Activated CD4-positive, alpha-beta T cell treated with anti-CD3 and anti-CD28 coated beads, Interleukin-2, amount 50 U/mL, for 4 hours (primary cell): Measurements from ENCODE around the gene EGR4.
"Not testable (repeated sequence)": the region's sequence is repeated elsewhere in the genome, so short reads cannot be mapped to it uniquely, and the experiment has no call there.

Experiments used
- DNase-seq, 2 experiments: peaks; one replicate each; pipeline ENCODE4 v3.0.0-alpha.2; 2020

EGR4 gene

GRCh38 chr2:73262691-73263429, 30.5 kb downstream of the EGR4 start:
- DNase-seq = not testable (repeated sequence)

- DNase-seq = no peak
These were observed 31.2 kb downstream of the EGR4 start for GRCh38 chr2:73262108-73262651.

- no peak for DNase-seq
These were observed 32.9 kb downstream of the EGR4 start for GRCh38 chr2:73260338-73260984.

- no peak for DNase-seq
These were observed 33.5 kb downstream of the EGR4 start for GRCh38 chr2:73259704-73260337.

GRCh38 chr2:73259276-73259675, 34.1 kb downstream of the EGR4 start:
- DNase-seq = no peak

- DNase-seq = no peak
These were observed 34.5 kb downstream of the EGR4 start for GRCh38 chr2:73258913-73259215.

GRCh38 chr2:73258186-73258912, 35.0 kb downstream of the EGR4 start:
- DNase-seq = no peak

GRCh38 chr2:73257425-73258125, 35.8 kb downstream of the EGR4 start:
- DNase-seq = no peak

GRCh38 chr2:73257021-73257420, 36.3 kb downstream of the EGR4 start:
- DNase-seq = no peak

- DNase-seq = no peak
These were observed 36.8 kb downstream of the EGR4 start for GRCh38 chr2:73256618-73256922.

- no peak for DNase-seq
These were observed 37.3 kb downstream of the EGR4 start for GRCh38 chr2:73255907-73256617.

- DNase-seq = no peak
These were observed 38.2 kb downstream of the EGR4 start for GRCh38 chr2:73255007-73255644.

GRCh38 chr2:73254343-73255006, 38.9 kb downstream of the EGR4 start:
- DNase-seq = no peak

- no peak for DNase-seq
These were observed 39.4 kb downstream of the EGR4 start for GRCh38 chr2:73253901-73254300.

- no peak for DNase-seq
These were observed 39.9 kb downstream of the EGR4 start for GRCh38 chr2:73253400-73253799.

- no peak for DNase-seq
These were observed 40.9 kb downstream of the EGR4 start for GRCh38 chr2:73252238-73253027.

- no peak for DNase-seq
These were observed 42.2 kb downstream of the EGR4 start for GRCh38 chr2:73250872-73251846.

GRCh38 chr2:73249636-73250035, 43.7 kb downstream of the EGR4 start:
- no peak for DNase-seq

GRCh38 chr2:73246850-73247249, 46.5 kb downstream of the EGR4 start:
- DNase-seq = no peak
